Esophagus muscularis mucosa (tissue), 4 donors: Measurements from ENCODE around the gene PSKH1.

Source experiments
- EP300 ChIP-seq: sonication (generic); formaldehyde crosslinking; IDR thresholded peaks from one replicate; pipeline ENCODE4 v1.6.1; 2017; ENCODE audit warnings: antibody characterized with exemption
- POLR2A ChIP-seq: fragments of 450-650 bp; IDR thresholded peaks from one replicate; pipeline ENCODE4 v1.6.1; 2017; ENCODE audit warnings: antibody characterized with exemption, moderate library complexity, mild to moderate bottlenecking, low read depth
- POLR2AphosphoS5 ChIP-seq, 2 donors: sonication (generic); formaldehyde crosslinking; IDR thresholded peaks; one replicate each; pipeline ENCODE4 v1.6.1; 2017; ENCODE audit warnings: antibody characterized with exemption in 2 of 2
- TF ChIP-seq, protein P1 (sequence below), 3 experiments: fragments of 200-600 bp in 2 of 3; fragments of 450-650 bp in 1 of 3; sonication (generic) in 2 of 3; IDR thresholded peaks; one replicate each; pipeline ENCODE4 v1.5.1; 2017 to 2019; ENCODE audit warnings: antibody characterized with exemption in 3 of 3, mild to moderate bottlenecking in 2 of 3, moderate library complexity in 1 of 3

DNA sequence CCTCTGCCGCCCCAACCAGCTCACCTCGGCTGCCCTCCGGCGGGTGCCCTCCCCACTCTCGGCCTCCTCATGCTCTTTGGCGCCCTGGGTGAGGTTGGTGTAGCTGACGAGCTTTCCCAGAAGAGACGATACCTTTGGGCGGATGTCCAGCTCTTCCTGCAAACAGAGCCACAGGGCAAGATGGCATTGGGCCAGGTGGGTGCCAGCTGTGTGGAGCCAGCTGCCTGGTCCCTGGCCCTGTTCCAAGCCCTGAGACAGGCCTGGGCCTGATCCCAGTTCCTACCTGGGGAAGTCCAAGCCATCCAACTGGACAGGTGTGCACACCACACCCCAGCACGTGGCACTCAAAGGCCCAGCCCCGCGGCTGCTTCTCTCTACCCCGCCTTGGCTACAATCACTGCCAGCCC lies 68.5 kb downstream of the PSKH1 start:
- TF ChIP-seq, protein P1, sequence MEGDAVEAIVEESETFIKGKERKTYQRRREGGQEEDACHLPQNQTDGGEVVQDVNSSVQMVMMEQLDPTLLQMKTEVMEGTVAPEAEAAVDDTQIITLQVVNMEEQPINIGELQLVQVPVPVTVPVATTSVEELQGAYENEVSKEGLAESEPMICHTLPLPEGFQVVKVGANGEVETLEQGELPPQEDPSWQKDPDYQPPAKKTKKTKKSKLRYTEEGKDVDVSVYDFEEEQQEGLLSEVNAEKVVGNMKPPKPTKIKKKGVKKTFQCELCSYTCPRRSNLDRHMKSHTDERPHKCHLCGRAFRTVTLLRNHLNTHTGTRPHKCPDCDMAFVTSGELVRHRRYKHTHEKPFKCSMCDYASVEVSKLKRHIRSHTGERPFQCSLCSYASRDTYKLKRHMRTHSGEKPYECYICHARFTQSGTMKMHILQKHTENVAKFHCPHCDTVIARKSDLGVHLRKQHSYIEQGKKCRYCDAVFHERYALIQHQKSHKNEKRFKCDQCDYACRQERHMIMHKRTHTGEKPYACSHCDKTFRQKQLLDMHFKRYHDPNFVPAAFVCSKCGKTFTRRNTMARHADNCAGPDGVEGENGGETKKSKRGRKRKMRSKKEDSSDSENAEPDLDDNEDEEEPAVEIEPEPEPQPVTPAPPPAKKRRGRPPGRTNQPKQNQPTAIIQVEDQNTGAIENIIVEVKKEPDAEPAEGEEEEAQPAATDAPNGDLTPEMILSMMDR (IDR thresholded peaks at IDR 0.05): no peak
- TF ChIP-seq POLR2A (no peak), POLR2AphosphoS5 (IDR thresholded peaks at IDR 0.05) (no peak), EP300 (no peak)
